Measurements from ENCODE around the gene CCSER1.
"Not testable (repeated sequence)": the region's sequence is repeated elsewhere in the genome, so short reads cannot be mapped to it uniquely, and the experiment has no call there.

Gene CCSER1

GRCh38 chr4:91127831-91128230 is 1000.6 kb downstream of the CCSER1 start:
- H2AFZ ChIP-seq (ENCODE audit: low read length): no peak overlapping the region
- no peaks in the 10 kb centered on the region for H3F3A ChIP-seq (ENCODE audit: low read depth)
- no peak overlapping the region for H3K9ac ChIP-seq (ENCODE audit: low read depth, low read length, poor library complexity, severe bottlenecking)
- H3K36me3 ChIP-seq (ENCODE audit: insufficient read depth, low read length): no peaks in the 10 kb centered on the region
- H3K79me2 ChIP-seq (ENCODE audit: insufficient read depth, low read length): no peaks in the 10 kb centered on the region
- no peak overlapping the region for H3K4me3 ChIP-seq (ENCODE audit: low read length, poor library complexity, severe bottlenecking)
- H4K20me1 ChIP-seq (ENCODE audit: insufficient read depth, low read length, poor library complexity, severe bottlenecking): no peaks in the 10 kb centered on the region
- no peaks in the 10 kb centered on the region for H3K9me3 ChIP-seq (ENCODE audit: insufficient read depth, low read depth, low read length)
- H3K9me2 ChIP-seq (replicated peaks; ENCODE audit: low read depth, low read length): no peaks in the 10 kb centered on the region
- no peaks in the 10 kb centered on the region for H3K27me3 ChIP-seq (ENCODE audit: insufficient read depth, low read length, poor library complexity, severe bottlenecking)
- H3K4me1 ChIP-seq (ENCODE audit: insufficient read depth, low read length, poor library complexity, severe bottlenecking): no peaks in the 10 kb centered on the region
- TF ChIP-seq CTCF (conservative IDR thresholded peaks at IDR 0.05; ENCODE audit: low read length): no peak
- no peak for TF ChIP-seq EZH2phosphoT487 (IDR thresholded peaks at IDR 0.05; ENCODE audit: borderline replicate concordance)
- no peak overlapping the region for H3K4me2 ChIP-seq (ENCODE audit: low read depth, low read length, poor library complexity, severe bottlenecking)

- H3K79me2 ChIP-seq (ENCODE audit: insufficient read depth, low read length): no peaks in the 10 kb centered on the region
- no peaks in the 10 kb centered on the region for H3K4me1 ChIP-seq (ENCODE audit: insufficient read depth, low read length, poor library complexity, severe bottlenecking)
- H3K9me2 ChIP-seq (replicated peaks; ENCODE audit: low read depth, low read length): no peaks in the 10 kb centered on the region
- H2AFZ ChIP-seq (ENCODE audit: low read length): no peak overlapping the region
- TF ChIP-seq EZH2phosphoT487 (IDR thresholded peaks at IDR 0.05; ENCODE audit: borderline replicate concordance) (no peak), CTCF (conservative IDR thresholded peaks at IDR 0.05; ENCODE audit: low read length) (no peak)
- H3K27me3 ChIP-seq (ENCODE audit: insufficient read depth, low read length, poor library complexity, severe bottlenecking): no peaks in the 10 kb centered on the region
- no peak overlapping the region for H3K4me3 ChIP-seq (ENCODE audit: low read length, poor library complexity, severe bottlenecking)
- no peaks in the 10 kb centered on the region for H4K20me1 ChIP-seq (ENCODE audit: insufficient read depth, low read length, poor library complexity, severe bottlenecking)
- H3K36me3 ChIP-seq (ENCODE audit: insufficient read depth, low read length): no peaks in the 10 kb centered on the region
- no peaks in the 10 kb centered on the region for H3K9me3 ChIP-seq (ENCODE audit: insufficient read depth, low read depth, low read length)
- no peak overlapping the region for H3K4me2 ChIP-seq (ENCODE audit: low read depth, low read length, poor library complexity, severe bottlenecking)
- H3F3A ChIP-seq (ENCODE audit: low read depth): no peaks in the 10 kb centered on the region
- no peak overlapping the region for H3K9ac ChIP-seq (ENCODE audit: low read depth, low read length, poor library complexity, severe bottlenecking)
Observed at GRCh38 chr4:91128519-91128918, 1001.3 kb downstream of the CCSER1 start.

- Histone ChIP-seq H3K79me2 (ENCODE audit: insufficient read depth, low read length) (no peaks in the 10 kb centered on the region), H2AFZ (ENCODE audit: low read length) (no peak overlapping the region), H3K36me3 (ENCODE audit: insufficient read depth, low read length) (no peaks in the 10 kb centered on the region), H3K9me3 (ENCODE audit: insufficient read depth, low read depth, low read length) (no peaks in the 10 kb centered on the region), H3K4me2 (ENCODE audit: low read depth, low read length, poor library complexity, severe bottlenecking) (no peak overlapping the region), H4K20me1 (ENCODE audit: insufficient read depth, low read length, poor library complexity, severe bottlenecking) (no peaks in the 10 kb centered on the region), H3F3A (ENCODE audit: low read depth) (no peaks in the 10 kb centered on the region), H3K4me1 (ENCODE audit: insufficient read depth, low read length, poor library complexity, severe bottlenecking) (no peaks in the 10 kb centered on the region), H3K27me3 (ENCODE audit: insufficient read depth, low read length, poor library complexity, severe bottlenecking) (no peaks in the 10 kb centered on the region), H3K9ac (ENCODE audit: low read depth, low read length, poor library complexity, severe bottlenecking) (no peak overlapping the region), H3K4me3 (ENCODE audit: low read length, poor library complexity, severe bottlenecking) (no peak overlapping the region), H3K9me2 (replicated peaks; ENCODE audit: low read depth, low read length) (no peaks in the 10 kb centered on the region)
- no peak for TF ChIP-seq CTCF (conservative IDR thresholded peaks at IDR 0.05; ENCODE audit: low read length)
- TF ChIP-seq EZH2phosphoT487 (IDR thresholded peaks at IDR 0.05; ENCODE audit: borderline replicate concordance): no peak
Observed at GRCh38 chr4:91147067-91147466, 1019.9 kb downstream of the CCSER1 start.

- H3K36me3 ChIP-seq (ENCODE audit: insufficient read depth, low read length); H3K4me3 ChIP-seq (ENCODE audit: low read length, poor library complexity, severe bottlenecking); H3F3A ChIP-seq (ENCODE audit: low read depth): not testable (repeated sequence)
Observed at GRCh38 chr4:91154041-91154440, 1026.8 kb downstream of the CCSER1 start.

GRCh38 chr4:91167864-91168653 is 1040.9 kb downstream of the CCSER1 start:
- H3K4me3 ChIP-seq (ENCODE audit: low read length, poor library complexity, severe bottlenecking); H3K79me2 ChIP-seq (ENCODE audit: insufficient read depth, low read length); H3K4me1 ChIP-seq (ENCODE audit: insufficient read depth, low read length, poor library complexity, severe bottlenecking); H3K4me2 ChIP-seq (ENCODE audit: low read depth, low read length, poor library complexity, severe bottlenecking); H3K36me3 ChIP-seq (ENCODE audit: insufficient read depth, low read length); H3F3A ChIP-seq (ENCODE audit: low read depth); H2AFZ ChIP-seq (ENCODE audit: low read length); H3K9ac ChIP-seq (ENCODE audit: low read depth, low read length, poor library complexity, severe bottlenecking); H3K27me3 ChIP-seq (ENCODE audit: insufficient read depth, low read length, poor library complexity, severe bottlenecking); H3K9me3 ChIP-seq (ENCODE audit: insufficient read depth, low read depth, low read length); H4K20me1 ChIP-seq (ENCODE audit: insufficient read depth, low read length, poor library complexity, severe bottlenecking); H3K9me2 ChIP-seq (replicated peaks; ENCODE audit: low read depth, low read length): not testable (repeated sequence)

More at GRCh38 chr4:91154041-91154440, 1026.8 kb downstream of the CCSER1 start:
- H3K4me2 ChIP-seq (ENCODE audit: low read depth, low read length, poor library complexity, severe bottlenecking); H3K4me1 ChIP-seq (ENCODE audit: insufficient read depth, low read length, poor library complexity, severe bottlenecking); H3K27me3 ChIP-seq (ENCODE audit: insufficient read depth, low read length, poor library complexity, severe bottlenecking); H3K9me2 ChIP-seq (replicated peaks; ENCODE audit: low read depth, low read length); H3K79me2 ChIP-seq (ENCODE audit: insufficient read depth, low read length); H3K9me3 ChIP-seq (ENCODE audit: insufficient read depth, low read depth, low read length); H2AFZ ChIP-seq (ENCODE audit: low read length); H3K9ac ChIP-seq (ENCODE audit: low read depth, low read length, poor library complexity, severe bottlenecking); H4K20me1 ChIP-seq (ENCODE audit: insufficient read depth, low read length, poor library complexity, severe bottlenecking): not testable (repeated sequence)

Measured in Loucy (cell line).